ENCODE results near the gene BICD2. TPM values are rescaled to one million over a fixed set of nuclear protein-coding genes. Genes with fewer than 3 reads are reported as not detected.

BICD2 gene
- total RNA-seq, 1 donor from 2014 or later = 70.7 TPM

GRCh38 chr9:92747459-92748232 is 17.0 kb downstream of the BICD2 start:
- no peak for DNase-seq (ENCODE audit: low read depth)

GRCh38 chr9:92746567-92747458 is 17.8 kb downstream of the BICD2 start:
- DNase-seq (ENCODE audit: low read depth) = no peak

- no peak for DNase-seq (ENCODE audit: low read depth)
Measured at GRCh38 chr9:92745881-92746280, 18.8 kb downstream of the BICD2 start.

- no peak for DNase-seq (ENCODE audit: low read depth)
Measured at GRCh38 chr9:92745331-92745730, 19.3 kb downstream of the BICD2 start.

- no peak for DNase-seq (ENCODE audit: low read depth)
Measured at GRCh38 chr9:92740969-92741368, 23.7 kb downstream of the BICD2 start.

GRCh38 chr9:92740446-92740961 is 24.1 kb downstream of the BICD2 start:
- no peak for DNase-seq (ENCODE audit: low read depth)

- no peak for DNase-seq (ENCODE audit: low read depth)
Measured at GRCh38 chr9:92740009-92740408, 24.6 kb downstream of the BICD2 start.

GRCh38 chr9:92739346-92739970 is 25.2 kb downstream of the BICD2 start:
- no peak for DNase-seq (ENCODE audit: low read depth)

GRCh38 chr9:92738661-92739081 is 26.0 kb downstream of the BICD2 start:
- no peak for DNase-seq (ENCODE audit: low read depth)

- DNase-seq (ENCODE audit: low read depth) = no peak
Measured at GRCh38 chr9:92737611-92738299, 26.9 kb downstream of the BICD2 start.

- no peak for DNase-seq (ENCODE audit: low read depth)
Measured at GRCh38 chr9:92737216-92737606, 27.4 kb downstream of the BICD2 start.

GRCh38 chr9:92736563-92737215 is 27.9 kb downstream of the BICD2 start:
- no peak for DNase-seq (ENCODE audit: low read depth)

GRCh38 chr9:92735636-92736562 is 28.7 kb downstream of the BICD2 start:
- DNase-seq (ENCODE audit: low read depth) = no peak

GRCh38 chr9:92734931-92735635 is 29.6 kb downstream of the BICD2 start:
- no peak for DNase-seq (ENCODE audit: low read depth)

- DNase-seq (ENCODE audit: low read depth) = no peak
Measured at GRCh38 chr9:92730897-92731296, 33.7 kb downstream of the BICD2 start.

GRCh38 chr9:92729735-92730155 is 34.9 kb downstream of the BICD2 start:
- no peak for DNase-seq (ENCODE audit: low read depth)

GRCh38 chr9:92728831-92729734 is 35.5 kb downstream of the BICD2 start:
- no peak for DNase-seq (ENCODE audit: low read depth)
